Glutamatergic neuron (in vitro differentiated cells): Measurements from ENCODE around the gene PAPPA2. TPM values are rescaled to one million over a fixed set of nuclear protein-coding genes. Genes with fewer than 3 reads are reported as not detected.

Experiments used
- DNase-seq: peaks from one replicate; pipeline ENCODE4 v3.0.0; 2022
- H3K27ac Mint-ChIP-seq: one replicate; pipeline ENCODE4 v1.8.0; 2020; ENCODE audit warnings: mild to moderate bottlenecking, mixed read lengths, inconsistent platforms; ENCODE audit not compliant: unreplicated experiment
- H3K27me3 Mint-ChIP-seq: one replicate; pipeline ENCODE4 v1.8.0; 2020; ENCODE audit warnings: mild to moderate bottlenecking, moderate library complexity, mixed read lengths, inconsistent platforms; ENCODE audit not compliant: unreplicated experiment
- H3K36me3 Mint-ChIP-seq: one replicate; pipeline ENCODE4 v1.8.0; 2020; ENCODE audit warnings: mild to moderate bottlenecking, mixed read lengths, inconsistent platforms; ENCODE audit not compliant: unreplicated experiment
- H3K4me1 Mint-ChIP-seq: one replicate; pipeline ENCODE4 v1.8.0; 2020; ENCODE audit warnings: mild to moderate bottlenecking, low read depth, mixed read lengths, inconsistent platforms; ENCODE audit not compliant: unreplicated experiment
- H3K4me3 Mint-ChIP-seq: one replicate; pipeline ENCODE4 v1.8.0; 2020; ENCODE audit warnings: mild to moderate bottlenecking, mixed read lengths, inconsistent platforms; ENCODE audit not compliant: unreplicated experiment
- H3K9me3 Mint-ChIP-seq: one replicate; pipeline ENCODE4 v1.8.0; 2020; ENCODE audit warnings: mild to moderate bottlenecking, moderate library complexity, mixed read lengths, inconsistent platforms; ENCODE audit not compliant: unreplicated experiment
- CTCF ChIP-seq: fragments of 200-600 bp; sonication (generic); IDR thresholded peaks from one replicate; pipeline ENCODE4 v1.5.0; 2021; ENCODE audit not compliant: partially characterized antibody, unreplicated experiment
- total RNA-seq: library from RNA; stranded (reverse); fragmentation: NEBNext Ultra II Directional; extraction: Animal tissue kit (Norgen Biotek cat#: 25700); gene quantifications from one replicate; pipeline ENCODE4 v1.2.1, GENCODE V29; 2021; ENCODE audit not compliant: unreplicated experiment

Gene PAPPA2
- total RNA-seq, 1 donor from 2014 or later = 2.3 TPM

- Mint-ChIP-seq H3K27me3 (peaks cover 1% of the 10 kb centered on the region), H3K27ac (no peak overlapping the region)
Measured at GRCh38 chr1:176803596-176803995, 340.6 kb downstream of the PAPPA2 start.

GRCh38 chr1:176809292-176809691 lies 346.3 kb downstream of the PAPPA2 start:
- no peaks in the 10 kb centered on the region for H3K36me3 Mint-ChIP-seq
- H3K4me3 Mint-ChIP-seq = no peak overlapping the region
- no peak for DNase-seq
- no peak overlapping the region for H3K27ac Mint-ChIP-seq
- TF ChIP-seq CTCF = no peak
- H3K9me3 Mint-ChIP-seq = no peaks in the 10 kb centered on the region
- no peaks in the 10 kb centered on the region for H3K27me3 Mint-ChIP-seq
- H3K4me1 Mint-ChIP-seq = peaks cover 4% of the 10 kb centered on the region

More at GRCh38 chr1:176803596-176803995, 340.6 kb downstream of the PAPPA2 start:
- DNase-seq = no peak
- H3K9me3 Mint-ChIP-seq = no peaks in the 10 kb centered on the region
- no peak overlapping the region for H3K4me3 Mint-ChIP-seq
- H3K36me3 Mint-ChIP-seq = no peaks in the 10 kb centered on the region
- no peak for TF ChIP-seq CTCF
- H3K4me1 Mint-ChIP-seq = peaks cover 14% of the 10 kb centered on the region

- H3K27ac Mint-ChIP-seq = no peak overlapping the region
- DNase-seq = no peak
- H3K36me3 Mint-ChIP-seq = no peaks in the 10 kb centered on the region
- no peaks in the 10 kb centered on the region for H3K9me3 Mint-ChIP-seq
- H3K4me3 Mint-ChIP-seq = no peak overlapping the region
- H3K4me1 Mint-ChIP-seq = peaks cover 8% of the 10 kb centered on the region
- no peak for TF ChIP-seq CTCF
- H3K27me3 Mint-ChIP-seq = no peaks in the 10 kb centered on the region
Measured at GRCh38 chr1:176811511-176812288, 348.7 kb downstream of the PAPPA2 start.

- no peak for TF ChIP-seq CTCF
- Mint-ChIP-seq H3K27me3 (peaks cover 2% of the 10 kb centered on the region), H3K4me1 (peaks cover 4% of the 10 kb centered on the region), H3K27ac (no peak overlapping the region), H3K9me3 (no peaks in the 10 kb centered on the region), H3K4me3 (no peak overlapping the region), H3K36me3 (no peaks in the 10 kb centered on the region)
- DNase-seq = no peak
Measured at GRCh38 chr1:176815621-176816020, 352.6 kb downstream of the PAPPA2 start.

GRCh38 chr1:176816232-176816631 lies 353.3 kb downstream of the PAPPA2 start:
- Mint-ChIP-seq H3K9me3 (no peaks in the 10 kb centered on the region), H3K27me3 (peaks cover 2% of the 10 kb centered on the region), H3K27ac (no peak overlapping the region), H3K4me1 (peaks cover 4% of the 10 kb centered on the region), H3K4me3 (no peak overlapping the region), H3K36me3 (no peaks in the 10 kb centered on the region)
- TF ChIP-seq CTCF = no peak
- DNase-seq = no peak
